Measurements from ENCODE around the gene PICALM.

PICALM gene

DNA sequence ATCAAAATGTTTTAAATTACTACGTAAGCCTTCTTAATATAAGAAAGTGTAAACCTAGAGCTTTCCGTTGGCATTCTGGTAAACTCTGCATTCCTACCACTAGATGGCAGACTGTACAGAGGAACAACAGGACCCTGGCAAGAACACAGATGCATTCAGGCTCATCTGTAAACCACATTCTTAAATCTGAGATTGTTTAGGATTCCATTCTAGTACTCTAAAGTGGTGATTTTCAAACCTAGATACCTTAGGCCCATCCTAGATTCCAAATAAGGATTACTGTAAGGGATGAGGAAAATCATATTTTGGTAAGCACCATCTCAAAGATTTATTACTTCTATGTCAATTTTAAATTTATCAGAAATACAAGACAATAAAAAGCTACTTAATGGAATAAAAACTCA is 26.9 kb downstream of the PICALM start:
- H3K4me1 Mint-ChIP-seq = peaks cover 28% of the 10 kb centered on the region
- TF ChIP-seq CTCF (IDR thresholded peaks at IDR 0.05) = peak; percentile 92
- peak; percentile 67 for DNase-seq
- H3K27me3 Mint-ChIP-seq (ENCODE audit: low read depth, poor library complexity) = no peaks in the 10 kb centered on the region
- no peaks in the 10 kb centered on the region for H3K9me3 Mint-ChIP-seq
- H3K4me3 Mint-ChIP-seq = no peak overlapping the region
- peak overlapping the region; percentile 19 for H3K27ac Mint-ChIP-seq
- peaks cover 18% of the 10 kb centered on the region for H3K36me3 Mint-ChIP-seq (ENCODE audit: low read depth)

DNA sequence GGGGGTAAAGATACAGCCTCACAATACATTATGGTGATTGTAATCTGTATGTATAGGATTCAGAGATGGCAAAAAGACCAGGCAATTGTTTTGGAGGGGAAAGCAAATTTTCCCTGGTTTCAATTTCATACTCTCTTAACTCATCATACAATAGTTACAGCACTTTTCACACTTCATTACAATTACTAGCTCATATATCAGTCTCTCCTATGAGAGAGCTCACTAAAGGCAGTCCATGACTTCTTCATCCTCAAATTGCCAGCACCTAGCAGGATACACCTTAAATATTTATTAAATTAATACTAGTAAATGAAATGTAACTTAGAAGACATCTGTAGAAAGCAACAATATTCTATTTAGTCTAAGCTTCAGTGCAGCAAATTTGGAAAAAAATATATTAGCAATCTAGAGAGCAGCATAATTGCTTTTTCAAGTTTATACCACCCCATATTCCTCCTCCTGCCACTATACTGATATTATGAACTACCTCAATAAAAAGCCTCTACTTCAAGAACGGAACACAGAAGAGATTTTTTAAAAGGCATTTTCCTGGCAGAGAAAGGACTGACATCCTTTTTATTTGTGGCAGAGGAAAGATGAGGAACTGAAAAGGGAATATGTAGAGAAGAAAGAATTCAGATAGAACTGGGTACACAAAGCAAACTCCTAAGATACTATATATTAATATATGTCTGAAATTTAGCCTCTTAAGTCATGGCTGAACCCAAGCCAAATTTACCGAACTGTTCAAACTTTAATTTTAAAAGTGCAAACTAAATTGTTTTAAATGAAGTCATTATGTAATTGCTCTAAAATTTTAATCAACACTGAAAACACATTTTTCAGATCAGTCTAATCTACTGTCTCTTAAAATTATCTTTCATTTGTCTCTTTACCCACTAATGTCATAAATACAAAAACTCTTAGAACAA is 27.7 kb downstream of the PICALM start:
- no peaks in the 10 kb centered on the region for H3K9me3 Mint-ChIP-seq
- TF ChIP-seq CTCF (IDR thresholded peaks at IDR 0.05) = no peak
- DNase-seq = no peak
- no peaks in the 10 kb centered on the region for H3K27me3 Mint-ChIP-seq (ENCODE audit: low read depth, poor library complexity)
- H3K36me3 Mint-ChIP-seq (ENCODE audit: low read depth) = peaks cover 23% of the 10 kb centered on the region
- no peak overlapping the region for H3K27ac Mint-ChIP-seq
- H3K4me3 Mint-ChIP-seq = no peak overlapping the region
- H3K4me1 Mint-ChIP-seq = peaks cover 28% of the 10 kb centered on the region

GRCh38 chr11:86039094-86039493 is 29.8 kb downstream of the PICALM start:
- no peaks in the 10 kb centered on the region for H3K9me3 Mint-ChIP-seq
- H3K36me3 Mint-ChIP-seq (ENCODE audit: low read depth) = peaks cover 23% of the 10 kb centered on the region
- TF ChIP-seq CTCF (IDR thresholded peaks at IDR 0.05) = no peak
- peaks cover 40% of the 10 kb centered on the region for H3K4me1 Mint-ChIP-seq
- peaks cover 3% of the 10 kb centered on the region for H3K27me3 Mint-ChIP-seq (ENCODE audit: low read depth, poor library complexity)
- no peak overlapping the region for H3K27ac Mint-ChIP-seq
- no peak overlapping the region for H3K4me3 Mint-ChIP-seq
- no peak for DNase-seq

DNA sequence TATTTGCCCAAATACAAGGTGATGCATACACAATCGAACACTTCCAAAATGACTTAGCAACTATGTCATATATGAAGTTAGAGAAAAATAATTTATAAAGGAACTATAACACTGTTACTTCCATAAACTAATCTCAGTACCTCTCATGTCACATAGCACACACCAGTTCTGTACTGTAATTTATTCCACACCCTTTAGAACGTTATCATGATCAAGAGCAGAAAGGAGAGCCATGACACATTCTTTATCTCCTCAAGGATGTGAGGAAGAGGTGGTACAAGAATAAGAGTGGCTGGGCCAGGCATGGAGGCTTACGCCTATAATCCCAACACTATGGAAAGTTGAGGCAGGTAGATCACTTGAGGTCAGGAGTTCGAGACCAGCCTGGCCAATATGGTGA is 31.1 kb downstream of the PICALM start:
- DNase-seq = no peak
- H3K27me3 Mint-ChIP-seq (ENCODE audit: low read depth, poor library complexity) = peaks cover 3% of the 10 kb centered on the region
- H3K4me3 Mint-ChIP-seq = no peak overlapping the region
- no peak for TF ChIP-seq CTCF (IDR thresholded peaks at IDR 0.05)
- H3K27ac Mint-ChIP-seq = no peak overlapping the region
- H3K9me3 Mint-ChIP-seq = no peaks in the 10 kb centered on the region
- peaks cover 32% of the 10 kb centered on the region for H3K4me1 Mint-ChIP-seq
- peaks cover 23% of the 10 kb centered on the region for H3K36me3 Mint-ChIP-seq (ENCODE audit: low read depth)

DNA sequence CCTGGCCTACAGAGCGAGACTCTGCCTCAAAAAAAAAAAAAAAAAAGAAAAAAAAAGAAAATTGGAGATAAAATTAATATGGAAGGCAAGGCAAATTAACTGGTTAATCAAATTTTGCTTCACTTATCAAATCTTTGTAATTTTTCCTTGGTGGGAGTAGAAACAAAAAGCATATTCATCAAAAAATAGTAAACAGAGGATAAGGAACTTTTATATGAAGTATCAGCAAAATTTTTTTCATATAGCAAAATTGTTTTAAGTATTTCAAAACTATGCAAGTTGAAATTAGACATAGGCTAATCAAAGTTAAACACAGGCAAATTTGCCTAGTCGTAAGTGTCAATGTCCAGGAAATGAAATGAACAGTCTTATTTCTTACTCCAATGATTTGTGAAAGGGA is 33.0 kb downstream of the PICALM start:
- Mint-ChIP-seq H3K4me3 (no peak overlapping the region), H3K27me3 (ENCODE audit: low read depth, poor library complexity) (peaks cover 3% of the 10 kb centered on the region), H3K4me1 (peaks cover 23% of the 10 kb centered on the region), H3K9me3 (no peaks in the 10 kb centered on the region), H3K27ac (peak overlapping the region; percentile 45), H3K36me3 (ENCODE audit: low read depth) (peaks cover 36% of the 10 kb centered on the region)
- no peak for DNase-seq
- TF ChIP-seq CTCF (IDR thresholded peaks at IDR 0.05) = no peak

DNA sequence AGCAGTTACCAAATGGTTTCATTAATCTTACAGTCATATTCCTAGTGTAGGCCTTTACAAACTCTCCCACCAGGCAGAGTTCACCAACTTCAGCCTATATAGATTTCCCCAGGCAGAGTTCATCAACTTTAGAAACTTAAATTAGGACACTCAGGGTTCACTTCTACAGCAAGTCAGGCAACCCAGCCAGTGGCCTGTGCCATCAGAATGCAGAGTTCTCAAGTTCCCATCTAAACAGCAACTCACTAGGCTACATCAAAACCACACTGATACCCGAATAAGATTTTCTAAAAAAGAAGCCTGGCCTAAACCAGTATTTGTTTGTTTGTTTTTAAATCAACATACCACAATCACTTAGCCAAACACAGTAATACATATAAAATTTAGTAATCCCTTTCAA is 33.7 kb downstream of the PICALM start:
- DNase-seq = peak; percentile 6
- Mint-ChIP-seq H3K9me3 (no peaks in the 10 kb centered on the region), H3K4me1 (peaks cover 19% of the 10 kb centered on the region), H3K27ac (peak overlapping the region; percentile 45), H3K4me3 (no peak overlapping the region), H3K27me3 (ENCODE audit: low read depth, poor library complexity) (peaks cover 3% of the 10 kb centered on the region), H3K36me3 (ENCODE audit: low read depth) (peaks cover 41% of the 10 kb centered on the region)
- no peak for TF ChIP-seq CTCF (IDR thresholded peaks at IDR 0.05)

All from nephron progenitor cell (in vitro differentiated cells).